Osteocyte (in vitro differentiated cells): Measurements from ENCODE around the gene AICDA. TPM values are rescaled to one million over a fixed set of nuclear protein-coding genes. Genes with fewer than 3 reads are reported as not detected.
"Not testable (repeated sequence)": the region's sequence is repeated elsewhere in the genome, so short reads cannot be mapped to it uniquely, and the experiment has no call there.

Experiments
- DNase-seq: peaks from one replicate; pipeline ENCODE4 v3.0.0; 2021; ENCODE audit warnings: mixed read lengths; ENCODE audit not compliant: unreplicated experiment; ENCODE audit errors: extremely low spot score
- H3K27ac Mint-ChIP-seq: one replicate; pipeline ENCODE4 v1.8.0; 2021; ENCODE audit warnings: mild to moderate bottlenecking, mixed read lengths; ENCODE audit not compliant: unreplicated experiment
- H3K27me3 Mint-ChIP-seq: one replicate; pipeline ENCODE4 v1.8.0; 2021; ENCODE audit warnings: mixed read lengths; ENCODE audit not compliant: unreplicated experiment
- H3K36me3 Mint-ChIP-seq: one replicate; pipeline ENCODE4 v1.8.0; 2021; ENCODE audit warnings: mixed read lengths; ENCODE audit not compliant: unreplicated experiment
- H3K4me1 Mint-ChIP-seq: one replicate; pipeline ENCODE4 v1.8.0; 2021; ENCODE audit warnings: mixed read lengths; ENCODE audit not compliant: unreplicated experiment
- H3K4me3 Mint-ChIP-seq: one replicate; pipeline ENCODE4 v1.8.0; 2021; ENCODE audit warnings: mild to moderate bottlenecking, moderate library complexity, mixed read lengths; ENCODE audit not compliant: unreplicated experiment
- H3K9me3 Mint-ChIP-seq: one replicate; pipeline ENCODE4 v1.8.0; 2021; ENCODE audit warnings: mixed read lengths; ENCODE audit not compliant: unreplicated experiment
- total RNA-seq: library from RNA; stranded (reverse); gene quantifications from 2 replicates; pipeline ENCODE4 v1.2.1, GENCODE V29; 2021
- TF ChIP-seq, protein P1 (sequence below): fragments of 200-600 bp; sonication (generic); IDR thresholded peaks from 2 replicates; pipeline ENCODE4 v1.5.0; 2021; ENCODE audit warnings: antibody characterized with exemption, mild to moderate bottlenecking, moderate library complexity

AICDA gene
- total RNA-seq, 1 donor from 2014 or later = not detected

- Mint-ChIP-seq H3K27ac (no peak overlapping the region), H3K4me3 (no peak overlapping the region), H3K27me3 (no peaks in the 10 kb centered on the region), H3K4me1 (no peaks in the 10 kb centered on the region), H3K9me3 (no peaks in the 10 kb centered on the region), H3K36me3 (no peaks in the 10 kb centered on the region)
- DNase-seq = no peak
- TF ChIP-seq, protein P1, sequence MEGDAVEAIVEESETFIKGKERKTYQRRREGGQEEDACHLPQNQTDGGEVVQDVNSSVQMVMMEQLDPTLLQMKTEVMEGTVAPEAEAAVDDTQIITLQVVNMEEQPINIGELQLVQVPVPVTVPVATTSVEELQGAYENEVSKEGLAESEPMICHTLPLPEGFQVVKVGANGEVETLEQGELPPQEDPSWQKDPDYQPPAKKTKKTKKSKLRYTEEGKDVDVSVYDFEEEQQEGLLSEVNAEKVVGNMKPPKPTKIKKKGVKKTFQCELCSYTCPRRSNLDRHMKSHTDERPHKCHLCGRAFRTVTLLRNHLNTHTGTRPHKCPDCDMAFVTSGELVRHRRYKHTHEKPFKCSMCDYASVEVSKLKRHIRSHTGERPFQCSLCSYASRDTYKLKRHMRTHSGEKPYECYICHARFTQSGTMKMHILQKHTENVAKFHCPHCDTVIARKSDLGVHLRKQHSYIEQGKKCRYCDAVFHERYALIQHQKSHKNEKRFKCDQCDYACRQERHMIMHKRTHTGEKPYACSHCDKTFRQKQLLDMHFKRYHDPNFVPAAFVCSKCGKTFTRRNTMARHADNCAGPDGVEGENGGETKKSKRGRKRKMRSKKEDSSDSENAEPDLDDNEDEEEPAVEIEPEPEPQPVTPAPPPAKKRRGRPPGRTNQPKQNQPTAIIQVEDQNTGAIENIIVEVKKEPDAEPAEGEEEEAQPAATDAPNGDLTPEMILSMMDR = no peak
These were observed 26.3 kb upstream of the AICDA start for GRCh38 chr12:8638951-8639350.

DNA sequence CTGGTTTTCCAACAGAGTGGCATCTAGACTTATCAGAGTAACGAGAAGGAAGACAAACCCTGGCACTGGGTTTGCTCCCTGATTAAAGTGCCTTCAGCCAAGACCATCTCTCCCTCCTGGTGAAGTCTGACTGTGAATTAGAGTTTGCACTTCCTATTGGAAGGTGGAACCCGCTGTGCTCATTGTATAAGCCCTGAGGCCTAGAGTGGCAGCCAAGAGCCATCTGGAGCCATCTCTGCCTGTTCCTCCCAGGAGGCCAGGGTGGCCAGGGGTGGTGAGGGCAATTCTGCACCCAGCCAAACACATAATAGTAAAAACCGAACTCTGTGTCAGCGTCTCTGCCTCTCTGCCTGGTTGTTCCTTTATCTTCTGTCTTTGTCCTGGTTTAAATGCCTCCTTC is 25.0 kb upstream of the AICDA start:
- Mint-ChIP-seq H3K4me1 (no peaks in the 10 kb centered on the region), H3K27ac (no peak overlapping the region), H3K36me3 (no peaks in the 10 kb centered on the region), H3K9me3 (no peaks in the 10 kb centered on the region), H3K27me3 (no peaks in the 10 kb centered on the region), H3K4me3 (no peak overlapping the region)
- TF ChIP-seq, protein P1 = no peak
- DNase-seq = no peak

- no peaks in the 10 kb centered on the region for H3K4me1 Mint-ChIP-seq
- TF ChIP-seq, protein P1 = no peak
- H3K27me3 Mint-ChIP-seq = no peaks in the 10 kb centered on the region
- no peak overlapping the region for H3K27ac Mint-ChIP-seq
- DNase-seq = no peak
- no peaks in the 10 kb centered on the region for H3K9me3 Mint-ChIP-seq
- no peak overlapping the region for H3K4me3 Mint-ChIP-seq
- no peaks in the 10 kb centered on the region for H3K36me3 Mint-ChIP-seq
These were observed 24.6 kb upstream of the AICDA start for GRCh38 chr12:8637244-8637643.

DNA sequence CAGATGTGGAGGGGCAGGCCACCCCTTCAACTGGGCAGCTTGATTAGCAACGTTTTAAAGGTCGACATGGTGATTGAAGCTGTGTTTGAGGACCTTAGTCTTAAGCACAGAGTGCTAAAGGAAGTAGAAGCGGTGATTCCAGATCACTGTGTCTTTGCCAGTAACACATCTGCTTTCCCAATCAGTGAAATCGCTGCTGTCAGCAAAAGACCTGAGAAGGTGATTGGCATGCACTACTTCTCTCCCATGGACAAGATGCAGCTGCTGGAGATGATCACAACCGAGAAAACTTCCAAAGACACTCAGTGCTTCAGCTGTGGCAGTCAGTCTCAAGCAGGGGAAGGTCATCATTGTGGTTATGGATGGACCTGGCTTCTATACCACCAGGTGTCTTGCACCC is 23.9 kb upstream of the AICDA start:
- H3K4me1 Mint-ChIP-seq = no peaks in the 10 kb centered on the region
- TF ChIP-seq, protein P1 = no peak
- H3K36me3 Mint-ChIP-seq = no peaks in the 10 kb centered on the region
- no peaks in the 10 kb centered on the region for H3K27me3 Mint-ChIP-seq
- H3K4me3 Mint-ChIP-seq = no peak overlapping the region
- H3K9me3 Mint-ChIP-seq = no peaks in the 10 kb centered on the region
- DNase-seq = no peak
- H3K27ac Mint-ChIP-seq = no peak overlapping the region

DNA sequence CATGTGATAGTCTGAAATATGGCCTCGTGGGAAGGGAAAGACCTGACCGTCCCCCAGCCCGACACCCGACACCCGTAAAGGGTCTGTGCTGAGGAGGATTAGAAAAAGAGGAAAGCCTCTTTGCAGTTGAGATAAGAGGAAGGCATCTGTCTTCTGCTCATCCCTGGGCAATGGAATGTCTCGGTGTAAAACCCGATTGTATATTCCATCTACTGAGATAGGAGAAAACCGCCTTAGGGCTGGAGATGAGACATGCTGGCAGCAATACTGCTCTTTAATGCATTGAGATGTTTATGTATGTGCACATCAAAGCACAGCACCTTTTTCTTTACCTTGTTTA is 23.3 kb upstream of the AICDA start:
- H3K36me3 Mint-ChIP-seq, H3K27ac Mint-ChIP-seq, H3K4me1 Mint-ChIP-seq, H3K27me3 Mint-ChIP-seq, H3K9me3 Mint-ChIP-seq, H3K4me3 Mint-ChIP-seq, DNase-seq: not testable (repeated sequence)

GRCh38 chr12:8635342-8636006 is 22.8 kb upstream of the AICDA start:
- H3K4me3 Mint-ChIP-seq = not testable (repeated sequence)

More at GRCh38 chr12:8635342-8636006, 22.8 kb upstream of the AICDA start:
- H3K27ac Mint-ChIP-seq, H3K9me3 Mint-ChIP-seq, DNase-seq, H3K27me3 Mint-ChIP-seq, H3K36me3 Mint-ChIP-seq, H3K4me1 Mint-ChIP-seq: not testable (repeated sequence)
